ENCODE results near the gene PHF19. TPM values are rescaled to one million over a fixed set of nuclear protein-coding genes. Genes with fewer than 3 reads are reported as not detected.

The PHF19 gene
- polyA plus RNA-seq, 1 of the 3 experiments (the other 2 are of a cell fraction), result 33.4 TPM

- ChIA-PET POLR2A (no interaction called here), CTCF (interaction anchor here (0.9 kb wide), 1 partner anchor 25 kb away, joined by 3 read pairs; no protein-coding TSS in a partner anchor)
- 87% methylated on average over 3 of the region's 3 CpGs for WGBS (ENCODE audit: low lambda C conversion rate)
- Histone ChIP-seq H3F3A (replicated peaks; ENCODE audit: insufficient read depth) (peaks cover 12% of the 10 kb centered on the region), H3K9me2 (no peaks in the 10 kb centered on the region), H4K20me1 (ENCODE audit: insufficient read depth) (no peaks in the 10 kb centered on the region), H3K27me3 (ENCODE audit: insufficient read depth) (no peaks in the 10 kb centered on the region), H3K79me2 (ENCODE audit: insufficient read depth) (no peaks in the 10 kb centered on the region), H2AFZ (ENCODE audit: low read depth) (no peak overlapping the region), H3K4me3 (ENCODE audit: low read depth in 2 of 2, low read length in 1 of 2) (no peak overlapping the region), H3K9ac (no peak overlapping the region), H3K4me2 (no peak overlapping the region), H3K9me3 (no peaks in the 10 kb centered on the region), H3K36me3 (replicated peaks in 1 of 2; ENCODE audit: control insufficient read depth in 1 of 2, insufficient read depth in 2 of 2, low read length in 1 of 2) (no peaks in the 10 kb centered on the region), H3K4me1 (ENCODE audit: control insufficient read depth in 1 of 2, insufficient read depth in 2 of 2, low read depth in 1 of 2, low read length in 1 of 2) (peaks cover 13 to 15% of the 10 kb centered on the region in 2 experiments; a peak in 2 of 4 replicates), H3K27ac (ENCODE audit: low read depth in 2 of 2, low read length in 1 of 2) (no peak overlapping the region)
- TF ChIP-seq REST (IDR thresholded peaks at IDR 0.05; ENCODE audit: low read depth, low read length), result no peak
- no peak for TF ChIP-seq EP300 (IDR thresholded peaks at IDR 0.05; ENCODE audit: borderline replicate concordance in 1 of 2, low read depth in 1 of 2, low read length in 1 of 2)
- TF ChIP-seq, protein P1, sequence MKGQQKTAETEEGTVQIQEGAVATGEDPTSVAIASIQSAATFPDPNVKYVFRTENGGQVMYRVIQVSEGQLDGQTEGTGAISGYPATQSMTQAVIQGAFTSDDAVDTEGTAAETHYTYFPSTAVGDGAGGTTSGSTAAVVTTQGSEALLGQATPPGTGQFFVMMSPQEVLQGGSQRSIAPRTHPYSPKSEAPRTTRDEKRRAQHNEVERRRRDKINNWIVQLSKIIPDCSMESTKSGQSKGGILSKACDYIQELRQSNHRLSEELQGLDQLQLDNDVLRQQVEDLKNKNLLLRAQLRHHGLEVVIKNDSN (IDR thresholded peaks at IDR 0.05; ENCODE audit: borderline replicate concordance, low read depth), result no peak
- no peak for TF ChIP-seq FOXJ3 (CRISPR knock-in tag; IDR thresholded peaks at IDR 0.05)
- DNase-seq, result no peak
Observed at GRCh38 chr9:120910643-120911042, 33.7 kb upstream of the PHF19 start.

- Histone ChIP-seq H3K36me3 (replicated peaks in 1 of 2; ENCODE audit: control insufficient read depth in 1 of 2, insufficient read depth in 2 of 2, low read length in 1 of 2) (no peaks in the 10 kb centered on the region), H3K27ac (ENCODE audit: low read depth in 2 of 2, low read length in 1 of 2) (no peak overlapping the region), H3K9ac (no peak overlapping the region), H3K4me2 (0 out of 2 replicates have a peak overlapping the region, but pooled peaks have one; percentile 33), H3K9me2 (no peaks in the 10 kb centered on the region), H3K27me3 (ENCODE audit: insufficient read depth) (no peaks in the 10 kb centered on the region), H3K9me3 (no peaks in the 10 kb centered on the region), H3K4me1 (ENCODE audit: control insufficient read depth in 1 of 2, insufficient read depth in 2 of 2, low read depth in 1 of 2, low read length in 1 of 2) (peaks cover 12% of the 10 kb centered on the region in 2 experiments; a peak in 2 of 4 replicates), H4K20me1 (ENCODE audit: insufficient read depth) (no peaks in the 10 kb centered on the region), H2AFZ (ENCODE audit: low read depth) (no peak overlapping the region), H3K79me2 (ENCODE audit: insufficient read depth) (no peaks in the 10 kb centered on the region), H3F3A (replicated peaks; ENCODE audit: insufficient read depth) (peaks cover 12% of the 10 kb centered on the region), H3K4me3 (ENCODE audit: low read depth in 2 of 2, low read length in 1 of 2) (no peak overlapping the region)
- POLR2A ChIA-PET, result no interaction called here
- TF ChIP-seq ELF1 (IDR thresholded peaks at IDR 0.05) (peak; percentile 34; the same call in 1 of the 2 replicates), MEF2A (IDR thresholded peaks at IDR 0.05; ENCODE audit: borderline replicate concordance, low read depth) (no peak), NFIC (IDR thresholded peaks at IDR 0.05; ENCODE audit: borderline replicate concordance) (peak; percentile 39; the same call in 1 of the 2 replicates), FOXM1 (IDR thresholded peaks at IDR 0.05; ENCODE audit: low read depth) (no peak), YY1 (IDR thresholded peaks at IDR 0.05; ENCODE audit: low read depth) (no peak), MAX (IDR thresholded peaks at IDR 0.05; ENCODE audit: low read depth) (peak; percentile 94), FOSL2 (IDR thresholded peaks at IDR 0.05; ENCODE audit: borderline replicate concordance, low read depth) (peak; percentile 40; the same call in 1 of the 2 replicates)
- WGBS (ENCODE audit: low lambda C conversion rate), result 58% methylated on average over 5 of the region's 5 CpGs
- no peak for DNase-seq
- CTCF ChIA-PET, result interaction anchor here (0.6 to 0.9 kb wide), 2 partner anchors 26 to 475 kb away, joined by 3 read pairs; no protein-coding TSS in a partner anchor
Observed at GRCh38 chr9:120909904-120910303, 32.9 kb upstream of the PHF19 start.
